Esophagus squamous epithelium (tissue), 5 donors: ENCODE measurements around the gene DAP. TPM values are rescaled to one million over a fixed set of nuclear protein-coding genes. Genes with fewer than 3 reads are reported as not detected.

Source experiments
- DNase-seq: peaks from one replicate; lab custom pipeline; 2025; lab: John Stamatoyannopoulos, UW
- H3K27ac ChIP-seq, 4 donors: fragments of 200-600 bp; sonication (generic); one replicate each; pipeline ENCODE4 v1.5.1; 2016 to 2019; ENCODE audit warnings: mild to moderate bottlenecking in 1 of 4
- H3K27me3 ChIP-seq, 4 donors: fragments of 200-600 bp; sonication (generic); 1 replicate in 3 of 4; 2 replicates in 1 of 4; pipeline versions ENCODE4 v1.5.1 to v1.6.0; 2017 to 2021; ENCODE audit warnings: antibody characterized with exemption in 1 of 4
- H3K36me3 ChIP-seq, 3 donors: fragments of 200-600 bp; sonication (generic); one replicate each; pipeline ENCODE4 v1.5.1; 2016 to 2019
- H3K4me1 ChIP-seq, 3 donors: fragments of 200-600 bp; sonication (generic); one replicate each; pipeline ENCODE4 v1.5.1; 2017 to 2019
- H3K4me3 ChIP-seq, 4 donors: fragments of 200-600 bp; sonication (generic); 1 replicate in 3 of 4; 2 replicates in 1 of 4; pipeline ENCODE4 v1.5.1; 2016 to 2019; ENCODE audit warnings: mild to moderate bottlenecking in 2 of 4, moderate library complexity in 1 of 4
- H3K9me3 ChIP-seq, 3 donors: fragments of 200-600 bp; sonication (generic); one replicate each; pipeline ENCODE4 v1.5.1; 2016 to 2019
- POLR2A ChIP-seq, 4 donors: fragments of 450-650 bp; IDR thresholded peaks; one replicate each; pipeline ENCODE4 v1.6.1; 2017; ENCODE audit warnings: antibody characterized with exemption in 4 of 4, mild to moderate bottlenecking in 4 of 4, moderate library complexity in 3 of 4
- WGBS, 2 donors: methylation state at CpG; one replicate each; pipeline ENCODE4 v1.1.5; 2018; 5-methylcytosine and 5-hydroxymethylcytosine counted together
- intact Hi-C: fragments of 100-400 bp; cut with DNase I; formaldehyde crosslinking; loops from one replicate; pipeline ENCODE4 v1.15.0; 2022
- total RNA-seq, 4 donors: library from RNA; depleted of rRNA; stranded (reverse); fragments of >200 nt; gene quantifications; one replicate each; pipeline ENCODE4 v1.1.0, GENCODE V29; 2016
- TF ChIP-seq, protein P1 (sequence below), 6 experiments: fragments of 450-650 bp in 4 of 6; fragments of 200-600 bp in 2 of 6; sonication (generic) in 2 of 6; IDR thresholded peaks; one replicate each; pipeline ENCODE4 v1.5.1; 2016 to 2019; ENCODE audit warnings: antibody characterized with exemption in 6 of 6, mild to moderate bottlenecking in 4 of 6, moderate library complexity in 4 of 6
- donor health status: DM: yes; HTN: yes; CAD: no.

DAP gene
- total RNA-seq, 4 donors from 2014 or later: 15.7 to 35.5 (median 29.5) TPM

- DNase-seq: no peak
- no peaks in the 10 kb centered on the region for H3K27me3 ChIP-seq
- TF ChIP-seq POLR2A (IDR thresholded peaks at IDR 0.05): no peak
- TF ChIP-seq, protein P1, sequence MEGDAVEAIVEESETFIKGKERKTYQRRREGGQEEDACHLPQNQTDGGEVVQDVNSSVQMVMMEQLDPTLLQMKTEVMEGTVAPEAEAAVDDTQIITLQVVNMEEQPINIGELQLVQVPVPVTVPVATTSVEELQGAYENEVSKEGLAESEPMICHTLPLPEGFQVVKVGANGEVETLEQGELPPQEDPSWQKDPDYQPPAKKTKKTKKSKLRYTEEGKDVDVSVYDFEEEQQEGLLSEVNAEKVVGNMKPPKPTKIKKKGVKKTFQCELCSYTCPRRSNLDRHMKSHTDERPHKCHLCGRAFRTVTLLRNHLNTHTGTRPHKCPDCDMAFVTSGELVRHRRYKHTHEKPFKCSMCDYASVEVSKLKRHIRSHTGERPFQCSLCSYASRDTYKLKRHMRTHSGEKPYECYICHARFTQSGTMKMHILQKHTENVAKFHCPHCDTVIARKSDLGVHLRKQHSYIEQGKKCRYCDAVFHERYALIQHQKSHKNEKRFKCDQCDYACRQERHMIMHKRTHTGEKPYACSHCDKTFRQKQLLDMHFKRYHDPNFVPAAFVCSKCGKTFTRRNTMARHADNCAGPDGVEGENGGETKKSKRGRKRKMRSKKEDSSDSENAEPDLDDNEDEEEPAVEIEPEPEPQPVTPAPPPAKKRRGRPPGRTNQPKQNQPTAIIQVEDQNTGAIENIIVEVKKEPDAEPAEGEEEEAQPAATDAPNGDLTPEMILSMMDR (IDR thresholded peaks at IDR 0.05): no peak
- H3K27ac ChIP-seq: no peak overlapping the region
- H3K36me3 ChIP-seq: peaks cover 0 to 20% (median 0%) of the 10 kb centered on the region in 3 donors
- H3K9me3 ChIP-seq: no peaks in the 10 kb centered on the region
- H3K4me1 ChIP-seq: peaks cover 0 to 23% (median 11%) of the 10 kb centered on the region in 3 donors
- WGBS, 2 donors: 80 to 94% methylated on average over 1 of the region's 1 CpG
- intact Hi-C loops: no loop called here
- H3K4me3 ChIP-seq: no peak overlapping the region
These were observed 29.1 kb downstream of the DAP start for GRCh38 chr5:10731913-10732312.

- TF ChIP-seq POLR2A (IDR thresholded peaks at IDR 0.05): no peak
- TF ChIP-seq, protein P1 (IDR thresholded peaks at IDR 0.05): no peak
- H3K9me3 ChIP-seq: no peaks in the 10 kb centered on the region
- H3K4me1 ChIP-seq: peaks cover 0 to 33% (median 22%) of the 10 kb centered on the region in 3 donors
- H3K4me3 ChIP-seq: no peak overlapping the region
- no peak for DNase-seq
- intact Hi-C loops: no loop called here
- no peak overlapping the region for H3K27ac ChIP-seq
- H3K27me3 ChIP-seq: no peaks in the 10 kb centered on the region
- peaks cover 0 to 20% (median 0%) of the 10 kb centered on the region in 3 donors for H3K36me3 ChIP-seq
- WGBS, 2 donors: 77 to 97% methylated on average over 4 of the region's 4 CpGs
These were observed 31.0 kb downstream of the DAP start for GRCh38 chr5:10730043-10730351.

GRCh38 chr5:10729320-10730042, 31.6 kb downstream of the DAP start:
- 68 to 70% methylated on average over 9 of the region's 9 CpGs for WGBS, 2 donors
- peaks cover 0 to 20% (median 0%) of the 10 kb centered on the region in 3 donors for H3K36me3 ChIP-seq
- no peaks in the 10 kb centered on the region for H3K27me3 ChIP-seq
- peaks cover 0 to 37% (median 26%) of the 10 kb centered on the region in 3 donors for H3K4me1 ChIP-seq
- H3K9me3 ChIP-seq: no peaks in the 10 kb centered on the region
- no peak overlapping the region for H3K27ac ChIP-seq
- TF ChIP-seq, protein P1 (IDR thresholded peaks at IDR 0.05): no peak
- no peak for TF ChIP-seq POLR2A (IDR thresholded peaks at IDR 0.05)
- H3K4me3 ChIP-seq: no peak overlapping the region
- DNase-seq: no peak
- intact Hi-C loops: no loop called here

DNA sequence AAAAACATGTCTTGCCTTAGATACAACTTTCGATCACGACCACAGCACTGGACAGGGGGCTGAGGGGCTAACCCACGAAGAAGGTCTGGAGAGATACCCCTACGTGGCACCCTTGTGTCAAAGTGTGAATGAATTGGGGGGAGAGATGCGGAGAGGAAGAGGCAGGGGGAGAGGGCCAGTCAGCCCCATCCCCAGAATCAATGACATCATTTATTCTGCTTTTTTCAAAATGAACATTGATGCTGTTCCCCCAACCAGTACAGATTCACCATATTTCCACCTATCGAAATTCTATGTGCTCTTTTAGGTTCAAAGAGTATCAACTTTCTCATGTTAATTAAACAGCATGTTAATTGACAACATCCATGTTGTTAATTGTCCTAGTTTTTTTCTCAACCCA, 32.4 kb downstream of the DAP start:
- Histone ChIP-seq H3K4me1 (peaks cover 0 to 37% (median 24%) of the 10 kb centered on the region in 3 donors), H3K9me3 (no peaks in the 10 kb centered on the region), H3K27me3 (no peaks in the 10 kb centered on the region), H3K36me3 (peaks cover 0 to 15% (median 0%) of the 10 kb centered on the region in 3 donors), H3K27ac (no peak overlapping the region), H3K4me3 (no peak overlapping the region)
- intact Hi-C loops: no loop called here
- WGBS, 2 donors: 91 to 95% methylated on average over 6 of the region's 6 CpGs
- DNase-seq: no peak
- TF ChIP-seq, protein P1 (IDR thresholded peaks at IDR 0.05): no peak
- no peak for TF ChIP-seq POLR2A (IDR thresholded peaks at IDR 0.05)

DNA sequence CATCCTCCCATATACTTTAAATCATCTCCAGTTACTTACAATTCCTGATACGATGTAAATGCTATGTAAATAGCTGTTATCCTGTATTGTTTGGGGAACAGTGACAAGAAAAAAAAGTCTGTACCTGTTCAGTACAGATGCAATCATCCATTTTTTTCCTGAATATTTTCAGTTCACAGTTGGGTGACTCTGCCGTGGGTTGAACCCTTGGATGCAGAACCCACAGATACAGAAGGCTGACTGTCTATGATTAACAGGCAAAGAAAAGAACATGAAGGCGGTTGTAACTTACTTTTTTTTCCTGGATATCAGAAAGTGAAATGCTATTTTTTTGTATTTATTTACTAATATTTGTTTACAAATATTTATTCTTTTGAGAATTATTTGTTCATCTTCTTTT, 33.2 kb downstream of the DAP start:
- WGBS, 2 donors: 86 to 87% methylated on average over 3 of the region's 3 CpGs
- Histone ChIP-seq H3K36me3 (peaks cover 0 to 15% (median 0%) of the 10 kb centered on the region in 3 donors), H3K4me1 (peaks cover 0 to 37% (median 24%) of the 10 kb centered on the region in 3 donors), H3K4me3 (no peak overlapping the region), H3K27me3 (no peaks in the 10 kb centered on the region), H3K27ac (peak overlapping the region in 1 of 4 donors; percentile 87), H3K9me3 (no peaks in the 10 kb centered on the region)
- intact Hi-C loops: no loop called here
- DNase-seq: no peak
- TF ChIP-seq, protein P1 (IDR thresholded peaks at IDR 0.05): no peak
- TF ChIP-seq POLR2A (IDR thresholded peaks at IDR 0.05): no peak
